Activated naive CD8-positive, alpha-beta T cell treated with anti-CD3 and anti-CD28 coated beads for 36 hours (primary cell): ENCODE results near the gene RNASE1. TPM values are rescaled to one million over a fixed set of nuclear protein-coding genes. Genes with fewer than 3 reads are reported as not detected.
A peak's percentile ranks its signal among the peaks of the same experiment; 100 is the strongest.
"Not testable (repeated sequence)": the region's sequence is repeated elsewhere in the genome, so short reads cannot be mapped to it uniquely, and the experiment has no call there.

Experiments used
- DNase-seq: peaks from one replicate; pipeline ENCODE4 v3.0.0; 2021
- H3K27ac Mint-ChIP-seq: one replicate; pipeline ENCODE4 v1.8.0; 2022; ENCODE audit warnings: mild to moderate bottlenecking, moderate library complexity, mixed read lengths
- H3K27me3 Mint-ChIP-seq: one replicate; pipeline ENCODE4 v1.8.0; 2022; ENCODE audit warnings: mild to moderate bottlenecking, mixed read lengths
- H3K36me3 Mint-ChIP-seq: one replicate; pipeline ENCODE4 v1.8.0; 2021; ENCODE audit warnings: mild to moderate bottlenecking, mixed read lengths
- H3K4me1 Mint-ChIP-seq: one replicate; pipeline ENCODE4 v1.8.0; 2021; ENCODE audit warnings: mixed read lengths
- H3K4me3 Mint-ChIP-seq: one replicate; pipeline ENCODE4 v1.8.0; 2022; ENCODE audit warnings: mild to moderate bottlenecking, moderate library complexity, mixed read lengths
- H3K9me3 Mint-ChIP-seq: one replicate; pipeline ENCODE4 v1.8.0; 2022; ENCODE audit warnings: mixed read lengths
- total RNA-seq, 2 experiments: library from RNA; stranded (reverse); gene quantifications; one replicate each; pipeline ENCODE4 v1.2.3, GENCODE V29; 2021

RNASE1 gene
- total RNA-seq, 2 experiments from 2014 or later, result not detected

DNA sequence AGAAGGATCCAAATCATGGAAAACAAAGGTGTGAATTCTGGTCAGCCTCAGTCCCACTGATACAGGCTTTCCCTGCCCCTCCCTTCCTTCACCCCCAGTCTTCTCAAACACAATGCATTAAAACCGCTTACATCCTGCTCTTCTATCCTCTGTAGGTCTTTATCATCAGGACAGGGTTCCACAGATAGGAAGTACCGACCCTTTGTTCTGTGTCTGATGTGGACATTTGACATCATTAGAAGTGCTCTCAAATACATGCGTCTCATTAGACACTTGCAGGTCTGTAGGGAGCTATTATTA lies 34.1 kb downstream of the RNASE1 start:
- Mint-ChIP-seq H3K9me3 (no peaks in the 10 kb centered on the region), H3K27ac (no peak overlapping the region), H3K27me3 (no peaks in the 10 kb centered on the region), H3K36me3 (no peaks in the 10 kb centered on the region), H3K4me3 (no peak overlapping the region), H3K4me1 (no peaks in the 10 kb centered on the region)
- DNase-seq, result no peak

DNA sequence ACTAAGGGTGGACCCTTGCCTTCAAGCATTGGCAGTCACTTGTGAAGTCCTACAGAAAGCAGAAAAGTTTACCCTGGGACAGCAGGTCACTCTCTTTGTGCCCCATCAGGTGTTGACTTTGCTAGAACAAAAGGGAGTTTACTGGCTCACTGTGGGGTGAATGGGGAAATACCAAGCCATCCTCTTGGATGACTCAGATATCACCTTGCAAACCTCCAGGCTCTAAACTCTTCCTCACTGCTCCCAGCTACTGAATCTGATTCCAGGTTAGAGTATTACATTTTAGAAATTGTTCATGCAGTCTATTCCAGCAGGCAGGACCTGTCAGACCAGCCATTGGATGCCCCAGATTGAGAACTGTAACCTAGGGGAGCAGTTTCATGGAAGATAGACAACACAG lies 41.7 kb downstream of the RNASE1 start:
- Mint-ChIP-seq H3K27me3 (no peaks in the 10 kb centered on the region), H3K36me3 (no peaks in the 10 kb centered on the region), H3K4me3 (no peak overlapping the region), H3K27ac (no peak overlapping the region), H3K4me1 (no peaks in the 10 kb centered on the region), H3K9me3 (no peaks in the 10 kb centered on the region)
- DNase-seq, result no peak

DNA sequence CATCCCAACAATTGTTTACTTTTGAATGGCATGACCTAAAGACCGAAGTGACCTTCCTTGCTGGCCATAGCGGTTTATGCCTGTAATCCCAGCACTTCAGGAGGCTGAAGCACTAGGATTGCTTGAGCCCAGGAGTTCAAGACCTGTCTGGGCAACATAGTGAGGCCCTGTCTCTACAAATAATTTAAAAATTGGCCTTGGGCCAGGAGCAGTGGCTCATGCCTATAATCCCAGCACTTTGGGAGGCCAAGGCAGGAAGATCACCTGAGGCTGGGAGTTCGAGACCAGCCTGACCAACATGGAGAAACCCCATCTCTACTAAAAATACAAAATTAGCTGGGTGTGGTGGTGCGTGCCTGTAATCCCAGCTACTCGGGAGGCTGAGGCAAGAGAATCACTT lies 43.2 kb downstream of the RNASE1 start:
- not testable (repeated sequence) for H3K4me3 Mint-ChIP-seq, H3K27ac Mint-ChIP-seq, H3K9me3 Mint-ChIP-seq, H3K4me1 Mint-ChIP-seq, DNase-seq, H3K27me3 Mint-ChIP-seq, H3K36me3 Mint-ChIP-seq

DNA sequence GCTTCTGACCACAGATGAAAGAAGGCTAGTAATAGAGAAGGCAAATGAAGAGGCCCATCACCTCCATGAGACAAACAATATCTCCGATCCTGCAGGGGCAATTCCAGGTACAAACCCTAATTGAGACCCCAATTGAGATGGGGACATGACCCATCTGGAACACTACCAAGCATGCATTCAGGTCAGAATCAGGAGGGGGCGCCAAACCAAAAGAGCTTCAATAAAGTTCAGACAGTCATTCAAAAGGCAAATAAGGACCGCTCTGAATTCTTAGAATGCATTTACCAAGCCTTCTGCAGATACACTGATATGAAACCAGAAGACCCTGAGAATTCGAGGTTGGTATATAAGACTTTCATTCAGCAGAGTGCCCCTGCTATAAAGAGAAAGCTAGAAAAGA lies 44.7 kb downstream of the RNASE1 start:
- Mint-ChIP-seq H3K9me3 (no peaks in the 10 kb centered on the region), H3K4me3 (no peak overlapping the region), H3K36me3 (no peaks in the 10 kb centered on the region), H3K27me3 (no peaks in the 10 kb centered on the region), H3K27ac (no peak overlapping the region), H3K4me1 (no peaks in the 10 kb centered on the region)
- DNase-seq, result peak; percentile 5

DNA sequence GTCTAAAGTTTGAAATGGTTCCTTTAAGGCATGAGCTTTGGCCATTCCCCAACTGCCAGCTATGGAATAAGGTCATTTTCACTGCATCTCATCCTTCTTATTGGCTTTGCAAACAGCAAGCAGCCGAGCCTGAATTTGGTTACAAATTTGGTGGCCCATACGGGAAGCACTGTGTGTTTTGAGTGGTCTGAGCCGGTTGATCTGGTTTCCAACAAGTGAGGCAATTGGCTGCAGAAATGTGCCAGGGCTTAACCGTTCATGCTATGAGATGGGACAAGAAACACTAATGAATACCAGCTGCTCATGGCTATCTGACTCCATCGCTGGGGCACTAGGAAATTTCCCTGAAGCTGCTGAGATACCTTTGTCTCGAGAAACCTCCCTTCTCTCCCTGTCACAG lies 47.6 kb downstream of the RNASE1 start:
- Mint-ChIP-seq H3K36me3 (no peaks in the 10 kb centered on the region), H3K4me1 (no peaks in the 10 kb centered on the region), H3K9me3 (peaks cover 6% of the 10 kb centered on the region), H3K4me3 (no peak overlapping the region), H3K27ac (no peak overlapping the region), H3K27me3 (no peaks in the 10 kb centered on the region)
- no peak for DNase-seq

DNA sequence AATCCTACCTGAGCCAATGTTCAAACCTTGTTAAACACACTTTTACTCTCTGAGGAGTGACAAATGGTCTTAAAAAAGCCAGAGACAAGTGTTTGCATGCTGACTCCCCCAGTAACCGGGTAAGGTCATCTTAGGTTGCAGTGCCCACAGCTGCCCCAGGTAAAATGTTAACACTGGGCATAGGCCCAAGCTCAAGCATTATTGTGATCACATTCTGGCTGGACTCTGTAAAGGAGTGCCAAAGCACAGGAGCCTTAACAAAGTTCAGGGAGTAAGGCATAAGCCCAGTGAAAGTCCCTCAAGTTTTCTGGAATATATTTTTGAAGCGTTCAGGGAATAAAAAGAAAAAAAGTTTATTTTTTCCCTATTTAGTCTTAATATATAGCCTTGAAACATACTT lies 48.3 kb downstream of the RNASE1 start:
- no peaks in the 10 kb centered on the region for H3K4me1 Mint-ChIP-seq
- H3K9me3 Mint-ChIP-seq, result peaks cover 6% of the 10 kb centered on the region
- no peak overlapping the region for H3K4me3 Mint-ChIP-seq
- H3K27me3 Mint-ChIP-seq, result no peaks in the 10 kb centered on the region
- H3K27ac Mint-ChIP-seq, result no peak overlapping the region
- DNase-seq, result no peak
- no peaks in the 10 kb centered on the region for H3K36me3 Mint-ChIP-seq

DNA sequence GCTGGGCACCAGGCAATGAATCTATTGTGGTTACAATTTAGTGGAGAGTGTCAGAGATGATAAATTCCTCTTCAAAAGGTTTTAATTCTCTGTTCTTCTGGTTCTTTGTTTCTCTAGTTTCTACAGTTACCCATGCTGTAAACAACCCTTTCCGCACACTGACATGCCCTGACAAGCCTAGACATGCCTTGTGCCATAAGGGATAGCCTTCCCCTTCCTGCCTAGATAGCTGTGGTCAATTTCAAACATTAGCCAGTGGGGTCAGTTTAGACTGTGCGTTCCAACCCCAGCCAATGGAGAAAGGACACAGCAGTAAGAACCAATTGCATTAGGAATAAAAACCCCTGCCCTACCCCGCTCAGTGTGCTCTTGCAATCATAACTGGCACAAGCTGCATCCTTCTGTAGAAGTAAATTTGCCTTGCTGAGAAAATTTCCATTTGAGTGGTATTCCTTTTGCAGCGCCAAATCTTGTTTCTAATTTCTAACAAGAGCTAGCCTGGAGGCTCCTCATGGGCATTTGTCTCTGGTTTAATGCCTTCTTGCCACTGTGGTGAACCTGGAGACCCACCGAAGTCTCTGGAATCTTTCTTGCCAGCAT lies 50.6 kb downstream of the RNASE1 start:
- Mint-ChIP-seq H3K4me3 (no peak overlapping the region), H3K27ac (no peak overlapping the region), H3K27me3 (no peaks in the 10 kb centered on the region), H3K4me1 (no peaks in the 10 kb centered on the region), H3K9me3 (peaks cover 6% of the 10 kb centered on the region), H3K36me3 (no peaks in the 10 kb centered on the region)
- DNase-seq, result no peak

Other genes starting within 250 kb of the RNASE1 start
- gene RNASE9, start 241.8 kb downstream of the RNASE1 start, total RNA-seq, result not detected
- not detected for gene RNASE11, start 214.8 kb downstream of the RNASE1 start, total RNA-seq
- gene RNASE12, start 211.5 kb downstream of the RNASE1 start, total RNA-seq, result not detected
- gene OR6S1, start 161.2 kb downstream of the RNASE1 start, total RNA-seq, result not detected
- under 1 TPM; 0.35 to 0.68 TPM for gene RNASE4, start 118.3 kb downstream of the RNASE1 start, total RNA-seq
- 1 to 10 TPM; 1.1 to 1.3 TPM for gene ANG, start 114.1 kb downstream of the RNASE1 start, total RNA-seq
- not detected for gene EDDM3A, start 57.0 kb downstream of the RNASE1 start, total RNA-seq
- not detected for gene EDDM3B, start 34.4 kb downstream of the RNASE1 start, total RNA-seq
- under 1 TPM; 0.35 to 0.40 TPM for gene RNASE6, start 21.6 kb downstream of the RNASE1 start, total RNA-seq
- not detected for gene RNASE3, start 88.5 kb upstream of the RNASE1 start, total RNA-seq
- gene RNASE2, start 152.6 kb upstream of the RNASE1 start, total RNA-seq, result not detected
- gene METTL17, start 187.1 kb upstream of the RNASE1 start, total RNA-seq, result 10 to 100 TPM; 94.1 to 99.1 TPM
- under 1 TPM; 0.36 to 0.54 TPM for gene SLC39A2, start 196.4 kb upstream of the RNASE1 start, total RNA-seq
- 1 to 10 TPM; 4.2 to 4.9 TPM for gene NDRG2, start 222.2 kb upstream of the RNASE1 start, total RNA-seq
- not detected for gene TPPP2, start 227.4 kb upstream of the RNASE1 start, total RNA-seq
- not detected for gene RNASE13, start 232.0 kb upstream of the RNASE1 start, total RNA-seq
- not detected for gene RNASE7, start 239.5 kb upstream of the RNASE1 start, total RNA-seq